HG02763 (cell line): ENCODE data around the gene EMC10.

Experiments
- ATAC-seq: cut with Tn5 transposase; IDR thresholded peaks from one replicate; pipeline ENCODE4 v1.9.1; 2021; ENCODE audit warnings: mild to moderate bottlenecking, moderate library complexity; ENCODE audit not compliant: unreplicated experiment

EMC10 gene

DNA sequence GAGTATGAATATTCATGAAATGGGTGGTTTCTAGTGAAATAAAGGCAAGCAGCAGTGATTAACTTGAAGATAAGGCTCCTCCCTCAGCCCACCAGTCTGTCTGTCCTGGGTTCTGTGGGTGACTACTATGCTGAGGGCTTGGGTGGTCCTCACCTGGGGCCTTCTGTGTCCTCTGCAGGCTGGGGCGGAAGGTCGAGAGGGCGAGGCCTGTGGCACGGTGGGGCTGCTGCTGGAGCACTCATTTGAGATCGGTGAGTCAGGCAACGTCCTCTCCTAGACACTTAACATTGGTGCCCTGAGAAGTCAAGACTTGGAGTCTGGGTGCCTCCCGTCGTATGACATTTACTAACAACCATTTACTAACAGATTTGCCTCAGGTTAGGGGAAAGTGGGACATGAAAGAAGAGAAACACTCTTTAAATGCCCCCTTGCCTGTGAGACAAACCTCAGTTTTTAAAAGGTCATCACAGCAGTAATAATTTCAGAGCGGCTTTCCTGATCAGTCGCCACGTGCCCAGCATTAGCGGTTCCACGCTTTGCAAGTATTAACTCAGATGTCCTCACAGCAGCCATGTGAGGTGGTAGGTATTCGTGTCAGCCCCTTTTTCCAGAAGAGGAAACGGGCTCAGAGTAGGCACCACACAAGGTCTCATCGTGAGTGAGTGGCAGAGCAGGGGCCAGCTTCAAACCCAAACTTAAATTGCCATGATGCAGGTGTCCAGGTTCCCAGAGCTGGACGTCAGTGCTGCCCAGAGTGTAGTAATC lies 1.6 kb downstream of the EMC10 start:
- ATAC-seq = no peak

DNA sequence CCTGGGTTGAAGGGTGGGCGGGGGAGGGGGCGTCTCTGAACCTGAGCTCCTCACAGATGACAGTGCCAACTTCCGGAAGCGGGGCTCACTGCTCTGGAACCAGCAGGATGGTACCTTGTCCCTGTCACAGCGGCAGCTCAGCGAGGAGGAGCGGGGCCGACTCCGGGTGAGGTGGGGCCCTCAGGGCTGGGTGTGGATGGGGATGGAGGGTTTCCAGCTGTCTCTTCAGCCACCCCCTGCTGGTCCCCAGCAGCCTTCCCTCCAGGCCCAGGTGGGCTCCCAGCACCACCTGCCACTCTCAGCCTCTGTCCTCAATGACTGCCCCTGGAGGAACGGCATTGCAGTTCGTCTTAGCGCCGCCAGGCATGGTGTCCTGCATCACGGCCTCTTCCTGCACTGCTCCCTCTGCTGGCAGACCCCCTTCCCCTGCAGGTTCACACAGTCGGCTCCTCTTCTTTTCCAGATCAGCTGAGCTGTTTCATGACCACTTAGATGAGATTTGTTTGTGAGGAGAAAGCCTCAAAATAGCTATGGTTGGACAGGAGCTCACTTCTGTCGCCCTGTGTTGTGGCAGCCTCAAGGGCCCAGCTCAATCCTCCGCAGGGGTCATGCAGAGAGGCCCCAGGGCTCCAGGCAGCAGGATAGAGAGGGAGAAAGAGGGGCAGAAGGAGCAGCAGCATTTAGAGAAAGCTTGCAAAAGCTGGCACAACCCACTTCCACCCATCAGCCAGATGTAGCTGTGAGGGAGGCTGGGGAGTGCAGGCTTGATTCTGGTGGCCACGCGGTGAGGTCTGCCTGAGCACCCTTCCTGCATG lies 2.8 kb downstream of the EMC10 start:
- no peak for ATAC-seq

DNA sequence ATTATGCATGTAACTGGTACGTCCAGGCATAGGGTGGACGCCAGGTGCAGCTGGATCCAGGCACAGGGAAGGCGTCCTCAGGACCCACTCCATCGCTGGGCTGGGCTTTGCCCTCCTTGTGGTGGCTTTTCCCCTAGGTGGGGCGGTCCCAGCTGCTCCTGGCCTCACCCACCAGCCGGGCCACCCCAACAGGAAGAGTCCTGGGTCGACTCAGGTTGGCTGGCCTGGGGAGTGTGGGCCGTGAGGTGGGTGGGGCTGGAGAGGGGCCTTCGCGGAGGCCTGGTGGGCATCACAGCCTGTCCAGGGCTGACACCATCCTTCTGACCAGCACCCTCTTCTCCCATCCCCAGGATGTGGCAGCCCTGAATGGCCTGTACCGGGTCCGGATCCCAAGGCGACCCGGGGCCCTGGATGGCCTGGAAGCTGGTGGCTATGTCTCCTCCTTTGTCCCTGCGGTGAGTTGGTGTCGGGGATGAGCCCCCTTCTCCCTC lies 3.5 kb downstream of the EMC10 start:
- no peak for ATAC-seq

DNA sequence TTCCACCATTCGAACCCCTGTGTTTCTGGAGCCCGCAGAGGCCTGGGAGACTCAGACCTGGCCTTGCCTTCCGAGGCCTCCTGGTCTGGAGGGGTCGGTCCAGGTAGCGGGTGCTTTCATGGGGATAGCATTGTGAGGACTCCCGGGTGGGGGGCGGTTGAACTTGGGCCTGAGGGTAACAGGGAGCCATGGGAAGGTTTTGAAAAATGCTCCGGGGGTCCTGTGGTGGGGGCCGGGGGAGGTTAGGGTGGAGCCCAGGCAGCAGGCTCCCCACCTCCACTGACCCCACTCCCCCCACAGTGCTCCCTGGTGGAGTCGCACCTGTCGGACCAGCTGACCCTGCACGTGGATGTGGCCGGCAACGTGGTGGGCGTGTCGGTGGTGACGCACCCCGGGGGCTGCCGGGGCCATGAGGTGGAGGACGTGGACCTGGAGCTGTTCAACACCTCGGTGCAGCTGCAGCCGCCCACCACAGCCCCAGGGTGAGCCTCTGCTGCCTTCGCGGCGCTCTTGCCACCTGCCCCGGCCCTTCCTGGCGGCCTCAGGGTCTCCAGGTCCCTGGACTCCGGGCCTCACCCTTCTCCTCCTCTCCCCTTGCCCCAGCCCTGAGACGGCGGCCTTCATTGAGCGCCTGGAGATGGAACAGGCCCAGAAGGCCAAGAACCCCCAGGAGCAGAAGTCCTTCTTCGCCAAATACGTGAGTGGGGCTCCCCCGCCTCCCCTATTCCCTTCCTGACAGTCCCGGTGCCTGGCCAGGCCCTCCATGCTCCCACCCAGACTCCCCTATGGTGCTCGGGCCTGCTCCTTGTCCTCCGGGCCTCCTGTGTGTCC lies 4.2 kb downstream of the EMC10 start:
- no peak for ATAC-seq

DNA sequence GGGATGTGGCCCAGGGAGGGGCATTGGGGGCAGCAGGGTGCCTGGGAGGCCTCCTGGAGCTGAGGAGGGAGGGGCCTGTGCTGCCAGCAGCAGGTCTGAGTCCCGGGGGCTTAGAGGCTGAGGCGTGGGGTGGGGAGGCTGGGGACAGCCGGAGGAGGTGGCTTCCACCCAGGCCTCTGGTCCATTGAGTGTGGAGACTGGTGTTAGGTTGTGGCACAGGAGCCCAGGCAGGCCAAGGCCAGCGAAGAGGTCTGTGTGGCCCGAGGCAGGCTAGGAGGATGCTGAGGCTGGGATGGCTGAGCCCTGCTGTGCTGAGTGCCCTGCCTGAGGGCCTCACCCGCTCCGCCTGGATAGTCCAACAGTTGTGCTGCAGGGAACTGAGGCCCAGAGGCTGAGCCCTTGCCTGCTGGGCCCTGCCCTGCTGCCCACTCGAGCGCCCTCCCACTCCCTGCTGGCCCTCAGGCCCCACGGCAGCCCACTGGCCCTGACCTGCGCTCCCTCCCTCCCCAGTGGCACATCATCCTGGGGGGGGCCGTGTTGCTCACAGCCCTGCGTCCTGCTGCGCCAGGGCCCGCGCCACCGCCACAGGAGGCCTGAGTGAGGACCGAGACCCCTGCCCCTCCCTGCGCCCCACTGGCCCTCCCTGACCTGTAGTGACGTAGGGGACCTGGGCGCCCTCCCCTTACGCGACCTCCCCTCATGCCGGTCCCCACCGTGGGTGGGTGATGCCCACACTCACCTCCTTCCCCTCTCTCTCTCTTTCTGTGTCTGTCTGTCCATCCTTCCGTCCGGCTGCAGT lies 5.2 kb downstream of the EMC10 start:
- no peak for ATAC-seq

DNA sequence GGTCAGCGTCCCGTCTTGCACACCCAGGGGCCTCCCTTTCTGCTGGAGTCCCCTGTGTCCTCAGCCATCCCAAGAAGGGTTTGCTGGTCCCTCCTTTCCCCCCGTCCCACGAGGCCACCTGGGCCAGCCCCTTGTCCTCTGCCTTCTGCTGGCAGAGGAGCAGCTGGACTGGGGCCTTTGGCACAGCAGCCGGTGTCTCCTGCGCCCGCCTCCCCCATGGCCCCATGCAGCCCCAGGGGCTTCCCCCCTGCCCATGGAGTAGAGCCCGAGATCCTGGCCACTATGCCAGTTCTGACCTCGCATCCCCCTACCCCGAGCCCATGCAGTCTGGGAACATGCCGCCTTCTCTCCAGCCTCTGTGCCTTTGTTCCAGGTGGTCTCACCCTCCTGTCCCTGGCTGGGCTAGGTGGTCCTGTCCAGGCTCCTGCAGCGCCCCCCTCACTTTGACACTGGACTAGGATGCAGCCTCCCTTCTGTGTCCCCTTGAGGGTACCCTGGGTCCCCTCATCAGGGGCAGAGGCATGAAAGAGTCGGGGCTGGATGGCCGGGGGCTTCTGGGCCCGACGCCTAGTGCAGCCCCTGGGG lies 6.1 kb downstream of the EMC10 start:
- ATAC-seq = no peak

DNA sequence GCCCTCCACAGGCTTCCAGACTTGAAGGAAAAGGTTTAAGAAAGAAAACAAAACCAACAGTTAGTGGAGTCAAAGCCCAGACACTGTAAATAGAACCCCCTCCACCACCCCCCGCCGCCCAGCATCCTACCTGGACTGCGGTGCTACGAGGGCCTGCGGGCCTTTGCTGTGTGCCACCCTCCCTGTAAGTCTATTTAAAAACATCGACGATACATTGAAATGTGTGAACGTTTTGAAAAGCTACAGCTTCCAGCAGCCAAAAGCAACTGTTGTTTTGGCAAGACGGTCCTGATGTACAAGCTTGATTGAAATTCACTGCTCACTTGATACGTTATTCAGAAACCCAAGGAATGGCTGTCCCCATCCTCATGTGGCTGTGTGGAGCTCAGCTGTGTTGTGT lies 6.6 kb downstream of the EMC10 start:
- no peak for ATAC-seq

DNA sequence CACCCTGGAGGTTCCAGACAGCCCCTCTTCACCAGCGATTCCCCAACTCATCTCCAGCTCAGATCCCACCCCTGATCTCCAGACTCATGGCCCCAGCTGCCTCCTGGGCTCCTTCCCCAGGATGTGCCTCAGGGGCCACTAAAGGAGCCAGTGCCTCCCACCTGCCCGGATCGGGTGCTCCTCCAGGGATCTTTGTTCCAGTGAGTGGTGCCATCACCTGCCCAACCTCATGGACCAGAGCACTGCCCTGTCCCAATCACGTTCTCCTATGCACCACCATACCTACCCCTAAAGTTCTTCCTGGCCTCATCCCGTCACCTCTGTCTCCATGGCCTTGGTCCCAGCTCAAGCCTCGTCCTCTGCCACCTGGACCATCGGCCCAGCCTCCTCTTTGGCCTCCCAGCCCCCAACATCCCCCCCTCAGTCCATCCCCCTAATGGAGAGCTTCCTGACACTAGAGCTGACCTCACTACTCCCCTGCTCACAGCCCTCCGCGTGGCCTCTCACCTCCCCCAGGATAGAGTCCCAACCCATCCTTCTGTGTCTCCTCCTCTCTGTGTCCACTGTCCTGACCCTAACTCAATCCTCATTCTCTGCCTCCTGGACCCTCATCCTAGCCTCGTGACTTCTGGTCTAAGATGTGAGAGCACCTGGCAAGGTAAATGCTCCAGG lies 9.1 kb downstream of the EMC10 start:
- no peak for ATAC-seq

DNA sequence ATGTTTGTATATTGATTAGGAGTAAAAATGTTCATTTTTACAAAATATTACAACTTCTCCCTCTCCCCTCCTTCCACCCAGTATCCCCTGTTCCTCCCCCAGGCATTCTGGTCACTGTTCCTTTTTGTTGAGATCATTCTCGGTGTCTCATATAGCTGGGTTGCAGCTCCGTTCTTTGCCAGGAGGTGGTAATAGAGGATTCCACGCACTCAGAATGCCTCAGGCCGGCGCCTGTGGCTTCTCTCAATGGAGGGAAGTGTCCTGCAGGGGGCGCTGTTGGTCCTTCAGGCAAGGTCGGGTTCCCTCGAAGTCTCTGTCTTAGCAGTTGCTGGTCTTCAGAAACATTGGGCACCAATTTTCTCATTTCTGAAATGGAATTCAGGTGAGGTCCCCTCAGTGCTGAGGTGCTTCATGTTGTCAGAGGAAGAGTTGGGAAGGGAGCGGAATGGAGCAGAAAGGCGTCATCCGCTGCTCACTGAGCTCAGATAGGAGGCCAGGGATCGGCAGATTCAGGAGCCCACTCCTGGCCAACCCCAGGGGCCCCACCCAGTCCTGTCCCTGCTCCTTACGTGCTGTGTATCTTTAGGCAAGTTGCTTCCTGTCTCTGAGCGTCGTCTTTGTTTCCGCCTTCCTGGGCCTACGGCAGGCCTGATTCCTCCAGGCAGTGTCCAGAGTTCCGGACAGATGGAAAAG lies 10.7 kb downstream of the EMC10 start:
- ATAC-seq = no peak

DNA sequence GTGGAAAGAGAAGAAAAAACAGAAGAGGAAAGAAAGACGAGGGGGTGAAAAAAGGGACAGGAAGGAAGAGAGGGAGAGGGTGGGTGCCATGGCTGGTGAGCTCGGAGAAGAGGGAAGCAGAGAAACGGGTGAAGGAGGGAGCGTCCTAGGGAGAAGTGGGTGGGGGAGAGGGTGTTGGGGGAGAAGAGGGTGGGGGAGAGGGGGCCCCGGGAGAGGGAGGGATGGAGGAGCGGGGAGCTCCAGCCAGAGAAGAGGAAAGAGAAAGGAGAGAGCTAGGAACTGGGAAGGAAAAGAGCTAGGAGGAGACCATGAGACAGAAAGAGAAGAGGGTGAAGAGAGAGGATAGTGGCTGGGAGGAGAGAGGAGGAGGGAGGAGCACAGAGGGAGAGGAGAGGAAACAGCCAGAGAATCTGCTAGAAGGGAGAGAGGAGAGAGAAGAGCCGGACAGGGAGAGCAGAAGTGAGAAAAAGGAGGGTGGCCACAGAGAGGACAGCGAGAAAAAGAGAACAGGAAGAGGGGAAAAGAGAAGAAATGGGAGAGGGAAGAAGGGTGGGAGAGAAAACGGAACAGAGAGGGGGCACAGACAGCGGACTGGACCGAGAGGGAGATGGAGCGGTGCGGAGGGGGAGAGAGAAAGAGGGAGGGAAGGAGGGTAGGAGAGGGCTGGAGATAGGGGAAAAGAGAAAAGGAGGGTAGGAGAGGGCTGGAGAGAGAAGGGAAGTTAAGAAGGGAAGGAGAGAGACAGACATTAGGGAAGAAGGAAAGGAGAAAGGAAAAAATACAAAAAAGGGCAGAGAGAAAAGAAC lies 12.3 kb downstream of the EMC10 start:
- no peak for ATAC-seq

DNA sequence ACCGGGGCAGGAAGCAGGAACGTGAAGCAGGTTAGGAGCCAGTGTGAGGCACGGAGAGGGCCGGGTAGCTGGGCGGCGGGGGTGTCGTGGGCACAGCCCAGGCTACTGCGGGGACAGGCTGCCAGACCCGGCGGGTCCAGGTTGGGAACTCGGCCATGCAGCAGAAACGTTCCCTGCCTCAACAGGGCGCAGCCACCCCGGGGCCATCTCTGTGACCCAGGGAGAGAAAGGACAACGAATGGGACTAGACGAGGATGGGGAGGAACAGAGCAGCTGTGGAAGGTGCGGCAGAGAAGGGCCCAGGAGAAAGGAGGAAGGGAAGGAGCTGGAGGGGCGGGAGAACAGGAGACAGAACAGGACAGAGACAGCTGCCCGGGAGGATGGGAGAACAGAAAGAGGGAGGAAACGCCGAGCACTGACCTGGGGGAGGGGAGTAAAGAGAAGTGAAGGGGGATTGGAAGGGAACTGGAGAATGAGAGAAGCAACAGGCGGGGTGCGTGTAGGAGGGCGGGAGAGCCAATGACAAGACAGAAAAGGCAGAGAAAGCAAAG lies 13.2 kb downstream of the EMC10 start:
- ATAC-seq = no peak

DNA sequence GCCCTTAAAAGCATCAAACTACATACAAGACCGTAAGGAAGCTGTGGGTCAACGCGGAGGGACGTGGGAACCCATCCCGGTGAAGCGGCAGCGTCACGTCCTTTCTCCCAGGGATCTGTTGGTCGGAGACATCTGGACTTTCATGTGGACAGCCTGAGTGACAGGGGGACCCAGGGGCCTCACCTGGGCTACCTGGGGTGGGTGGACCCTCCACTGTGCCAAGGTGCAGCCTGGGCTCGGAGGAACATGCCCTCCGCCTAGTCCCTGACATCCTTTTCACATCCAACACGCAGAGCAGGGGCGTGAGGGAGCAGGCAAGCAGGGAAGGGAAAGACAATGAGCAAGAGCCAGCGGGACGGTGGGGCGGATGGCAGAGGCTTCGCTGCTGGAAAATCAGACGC lies 14.1 kb downstream of the EMC10 start:
- ATAC-seq = no peak

DNA sequence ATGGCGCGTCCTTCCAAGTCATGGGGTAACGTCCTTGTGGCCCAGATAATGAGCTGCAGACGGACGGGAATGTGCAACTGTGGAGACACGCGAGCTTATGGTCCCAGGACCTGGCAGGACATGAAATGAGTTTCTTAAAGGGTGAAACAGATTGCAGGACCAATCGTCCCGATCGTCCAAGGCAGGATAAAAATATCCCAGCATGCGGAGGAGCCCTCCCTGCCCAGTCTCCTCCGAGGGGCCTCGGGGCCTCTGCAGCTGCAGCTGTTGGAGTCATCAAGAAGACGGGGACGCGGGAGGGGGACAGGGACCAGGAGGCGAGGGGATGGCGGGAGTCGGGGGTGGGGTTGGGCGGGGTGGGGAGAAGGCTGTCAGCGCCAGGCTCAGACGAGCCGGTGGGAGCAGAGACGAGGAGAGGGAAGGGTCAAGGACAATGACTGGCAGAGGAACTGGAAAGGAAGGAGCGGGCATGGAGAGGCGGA lies 14.7 kb downstream of the EMC10 start:
- no peak for ATAC-seq

DNA sequence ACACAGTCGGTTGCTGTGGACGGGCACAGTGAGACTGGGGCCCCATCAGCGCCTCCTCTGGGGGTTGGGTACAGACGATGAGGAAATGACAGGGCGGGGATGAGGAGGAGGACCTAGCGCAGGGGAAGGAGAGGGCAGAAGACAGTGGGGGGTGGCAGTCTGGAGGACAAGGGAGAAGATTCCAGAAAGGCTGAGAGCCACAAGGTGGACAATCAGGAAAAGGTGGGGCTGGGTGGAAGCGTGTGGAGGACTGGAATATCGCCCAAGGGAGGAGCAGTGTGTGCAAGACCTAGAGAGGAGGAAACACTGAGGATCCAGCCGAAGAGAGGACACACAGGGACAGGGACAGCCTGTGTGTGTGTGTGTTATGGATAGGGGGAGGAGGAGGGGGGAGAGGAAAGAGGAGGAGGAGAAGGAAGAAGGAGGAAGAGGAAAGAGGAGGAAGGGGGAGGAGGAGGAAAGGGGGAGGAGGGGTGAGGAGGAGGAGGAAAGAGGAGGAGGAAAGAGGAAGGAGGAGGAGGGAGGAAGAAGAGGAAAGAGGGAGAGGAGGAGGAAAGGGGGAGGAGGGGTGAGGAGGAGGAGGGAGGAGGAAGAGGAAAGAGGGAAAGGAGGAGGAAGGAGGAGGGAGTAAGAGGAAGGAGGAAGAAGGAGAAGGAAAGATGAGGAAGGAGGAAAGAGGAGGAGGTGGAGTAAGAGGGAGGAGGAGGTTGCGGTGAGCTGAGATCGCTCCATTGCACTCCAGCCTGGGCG lies 16.2 kb downstream of the EMC10 start:
- no peak for ATAC-seq

DNA sequence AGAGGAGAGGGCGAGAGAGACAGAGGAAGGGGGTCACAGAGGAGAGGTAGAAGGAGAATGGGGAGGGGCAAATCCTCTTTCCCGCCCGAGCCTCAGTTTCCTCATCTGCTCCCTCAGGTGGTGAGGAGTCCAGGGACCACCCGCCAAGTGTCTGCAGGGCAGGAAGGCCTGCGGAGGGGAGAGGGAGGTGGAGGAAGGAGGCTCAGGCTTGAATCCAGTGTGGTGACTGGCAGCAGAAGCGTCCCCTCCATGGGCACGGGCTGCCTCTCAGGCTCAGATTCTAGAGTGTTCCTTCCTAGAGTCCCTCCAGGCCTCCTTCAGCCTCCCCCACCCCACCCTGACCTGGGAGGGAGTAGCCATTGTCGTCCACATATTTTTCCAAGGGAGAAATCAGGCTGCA lies 16.9 kb downstream of the EMC10 start:
- ATAC-seq = no peak

DNA sequence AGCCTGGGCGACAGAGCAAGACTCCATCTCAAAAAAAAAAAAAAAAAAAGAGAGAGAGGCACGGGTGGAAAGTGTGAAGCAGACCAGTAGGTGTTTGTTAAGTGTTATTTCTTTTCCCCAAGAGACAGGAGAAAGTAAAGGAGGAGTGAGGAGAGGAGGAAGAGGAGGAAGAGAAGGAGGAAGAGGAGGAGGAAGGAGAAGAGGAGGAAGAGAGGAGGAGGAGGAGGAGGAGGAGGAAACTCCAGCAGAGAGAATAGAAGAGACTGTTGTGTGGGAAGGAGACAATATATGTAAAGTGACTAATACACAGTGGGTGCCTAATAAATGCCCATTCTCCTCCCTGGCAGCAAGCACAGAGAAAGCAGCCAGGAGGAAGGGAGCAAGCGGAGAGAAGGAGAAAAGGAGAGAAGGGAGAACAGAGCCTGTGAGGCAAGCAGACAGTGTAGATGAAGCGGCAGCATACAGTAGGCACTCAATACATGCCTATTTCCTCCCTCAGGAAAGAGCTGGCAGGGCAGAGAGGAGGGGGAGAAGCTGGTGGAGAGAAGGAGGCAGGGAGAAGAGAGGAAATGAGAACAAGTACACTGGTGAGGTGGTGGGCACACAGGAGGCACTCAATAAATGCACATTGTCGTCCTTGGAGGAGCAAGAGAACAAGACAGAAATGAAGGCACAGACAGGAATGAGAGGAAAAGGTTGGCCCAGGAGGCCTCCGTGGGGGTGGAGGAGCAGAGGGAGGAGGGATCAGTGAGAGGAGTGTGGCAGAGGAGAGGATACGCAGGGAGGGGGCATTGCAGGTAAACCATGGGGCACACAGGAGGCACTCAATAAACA lies 18.1 kb downstream of the EMC10 start:
- no peak for ATAC-seq
